Bronchial epithelial cell (primary cell): ENCODE data around the gene NUDT3. TPM values are rescaled to one million over a fixed set of nuclear protein-coding genes. Genes with fewer than 3 reads are reported as not detected.

Source experiments
- DNase-seq: peaks from one replicate; pipeline ENCODE4 v3.0.0-alpha.2; 2010; ENCODE audit warnings: low read depth
- FAIRE-seq: peaks from 2 replicates; lab custom pipeline; 2011; peaks lifted over from hg19 to GRCh38; lab: Jason Lieb, UNC
- H3K27me3 ChIP-seq: 2 replicates; pipeline ENCODE4 v1.5.1; 2011; ENCODE audit warnings: low read length; ENCODE audit not compliant: control insufficient read depth, insufficient read depth
- H3K36me3 ChIP-seq: 2 replicates; pipeline ENCODE4 v1.5.1; 2011; ENCODE audit warnings: low read length; ENCODE audit not compliant: control insufficient read depth, insufficient read depth
- H3K4me3 ChIP-seq: 2 replicates; pipeline ENCODE4 v1.5.1; 2011; ENCODE audit warnings: mild to moderate bottlenecking, low read depth, low read length, control low read depth
- CTCF ChIP-seq: IDR thresholded peaks from 2 replicates; pipeline ENCODE4 v1.5.1; 2011; ENCODE audit warnings: mild to moderate bottlenecking, moderate library complexity, low read length, control low read depth, inconsistent platforms; ENCODE audit not compliant: insufficient read depth, severe bottlenecking
- total RNA-seq: library from RNA; depleted of rRNA; stranded (reverse); fragments of >200 nt; gene quantifications from 2 replicates; pipeline ENCODE4 v1.2.1, GENCODE V29; 2014

The NUDT3 gene
- total RNA-seq, 1 donor from 2014 or later = 15.8 TPM

- Histone ChIP-seq H3K27me3 (no peaks in the 10 kb centered on the region), H3K36me3 (no peaks in the 10 kb centered on the region), H3K4me3 (no peak overlapping the region)
- no peak for TF ChIP-seq CTCF
- FAIRE-seq (no peak), DNase-seq (no peak)
Measured at GRCh38 chr6:34302929-34303328, 89.5 kb downstream of the NUDT3 start.

GRCh38 chr6:34301408-34301807, 91.1 kb downstream of the NUDT3 start:
- Histone ChIP-seq H3K27me3 (no peaks in the 10 kb centered on the region), H3K4me3 (no peak overlapping the region), H3K36me3 (no peaks in the 10 kb centered on the region)
- no peak for FAIRE-seq
- DNase-seq = no peak
- TF ChIP-seq CTCF = no peak

GRCh38 chr6:34300332-34300751, 92.1 kb downstream of the NUDT3 start:
- H3K4me3 ChIP-seq = no peak overlapping the region
- no peak for TF ChIP-seq CTCF
- DNase-seq (no peak), FAIRE-seq (no peak)
- H3K27me3 ChIP-seq = no peaks in the 10 kb centered on the region
- no peaks in the 10 kb centered on the region for H3K36me3 ChIP-seq

- FAIRE-seq (no peak), DNase-seq (no peak)
- TF ChIP-seq CTCF = no peak
- H3K36me3 ChIP-seq = peaks cover under 1% of the 10 kb centered on the region
- H3K4me3 ChIP-seq = no peak overlapping the region
- H3K27me3 ChIP-seq = no peaks in the 10 kb centered on the region
Measured at GRCh38 chr6:34298941-34299340, 93.5 kb downstream of the NUDT3 start.

GRCh38 chr6:34295721-34296120, 96.7 kb downstream of the NUDT3 start:
- H3K4me3 ChIP-seq = no peak overlapping the region
- H3K36me3 ChIP-seq = peaks cover 4% of the 10 kb centered on the region
- TF ChIP-seq CTCF = no peak
- DNase-seq (no peak), FAIRE-seq (no peak)
- H3K27me3 ChIP-seq = no peaks in the 10 kb centered on the region

- peaks cover 4% of the 10 kb centered on the region for H3K36me3 ChIP-seq
- no peak for TF ChIP-seq CTCF
- H3K4me3 ChIP-seq = no peak overlapping the region
- no peaks in the 10 kb centered on the region for H3K27me3 ChIP-seq
- no peak for DNase-seq
- no peak for FAIRE-seq
Measured at GRCh38 chr6:34292954-34293353, 99.5 kb downstream of the NUDT3 start.
